ENCODE data around the gene NEK1.

The NEK1 gene

GRCh38 chr4:169657470-169658107 lies 45.2 kb upstream of the NEK1 start:
- DNase-seq (ENCODE audit: low read depth): no peak
- H3K4me3 ChIP-seq (ENCODE audit: low read length): no peak overlapping the region
- TF ChIP-seq CTCF (conservative IDR thresholded peaks at IDR 0.05; ENCODE audit: low read depth, low read length): no peak

- TF ChIP-seq CTCF (conservative IDR thresholded peaks at IDR 0.05; ENCODE audit: low read depth, low read length): no peak
- no peak overlapping the region for H3K4me3 ChIP-seq (ENCODE audit: low read length)
Observed at GRCh38 chr4:169655401-169655800, 43.0 kb upstream of the NEK1 start.

GRCh38 chr4:169652535-169652934 lies 40.2 kb upstream of the NEK1 start:
- no peak for TF ChIP-seq CTCF (conservative IDR thresholded peaks at IDR 0.05; ENCODE audit: low read depth, low read length)
- no peak for DNase-seq (ENCODE audit: low read depth)
- H3K4me3 ChIP-seq (ENCODE audit: low read length): no peak overlapping the region

More at GRCh38 chr4:169655401-169655800, 43.0 kb upstream of the NEK1 start:
- DNase-seq (ENCODE audit: low read depth): no peak

GRCh38 chr4:169650227-169650936 lies 38.0 kb upstream of the NEK1 start:
- TF ChIP-seq CTCF (conservative IDR thresholded peaks at IDR 0.05; ENCODE audit: low read depth, low read length): no peak
- no peak overlapping the region for H3K4me3 ChIP-seq (ENCODE audit: low read length)

GRCh38 chr4:169649545-169650226 lies 37.3 kb upstream of the NEK1 start:
- DNase-seq (ENCODE audit: low read depth): no peak
- no peak for TF ChIP-seq CTCF (conservative IDR thresholded peaks at IDR 0.05; ENCODE audit: low read depth, low read length)
- no peak overlapping the region for H3K4me3 ChIP-seq (ENCODE audit: low read length)

More at GRCh38 chr4:169650227-169650936, 38.0 kb upstream of the NEK1 start:
- no peak for DNase-seq (ENCODE audit: low read depth)

GRCh38 chr4:169645627-169646026 lies 33.2 kb upstream of the NEK1 start:
- no peak overlapping the region for H3K4me3 ChIP-seq (ENCODE audit: low read length)
- no peak for TF ChIP-seq CTCF (conservative IDR thresholded peaks at IDR 0.05; ENCODE audit: low read depth, low read length)
- no peak for DNase-seq (ENCODE audit: low read depth)

Measured in retinal pigment epithelial cell (primary cell).